Measurements from ENCODE around the gene ODF2L. TPM values are rescaled to one million over a fixed set of nuclear protein-coding genes. Genes with fewer than 3 reads are reported as not detected.

Gene ODF2L
- total and polyA plus RNA-seq, 2 experiments from 2014 or later, result 32.4 to 58.9 TPM

DNA sequence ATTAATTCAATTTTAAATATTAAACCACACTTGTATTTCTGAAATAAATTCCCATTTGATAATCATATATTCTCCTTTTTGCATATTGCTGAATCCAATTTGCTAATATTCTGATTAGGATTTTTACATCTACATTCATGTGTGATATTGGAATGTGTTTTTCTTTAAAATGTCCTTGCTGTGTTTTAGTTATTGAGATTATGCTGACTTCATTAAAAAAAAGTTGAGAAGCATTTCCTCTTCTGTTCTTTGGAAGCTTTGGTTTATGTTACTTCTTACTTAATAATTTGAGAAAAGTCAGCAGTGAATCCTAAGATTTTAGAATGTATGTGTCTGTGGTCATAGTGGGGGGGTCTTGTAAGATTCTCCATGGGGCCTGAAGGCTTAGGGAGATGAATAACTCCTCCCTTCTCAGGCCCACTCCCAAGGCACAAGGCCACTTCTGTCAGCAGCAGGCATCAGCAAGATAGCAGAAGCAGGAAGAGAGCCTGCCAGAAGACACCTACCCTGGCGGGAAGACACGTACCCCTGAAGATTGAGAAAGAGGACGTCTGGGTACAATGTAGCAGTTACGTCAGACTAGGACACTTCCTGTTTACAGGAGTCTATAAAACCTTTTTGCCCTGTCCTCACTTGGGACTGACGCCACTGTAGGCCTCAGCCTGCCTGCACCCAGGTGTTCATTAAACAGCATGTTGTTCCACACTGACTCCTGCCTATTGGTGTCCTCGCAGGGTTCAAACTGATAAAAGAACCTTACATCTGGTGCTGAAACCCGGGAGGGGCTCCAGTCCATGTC, 56.9 kb downstream of the ODF2L start:
- H4K20me1 ChIP-seq (ENCODE audit: insufficient read depth, poor library complexity, severe bottlenecking), result no peaks in the 10 kb centered on the region

DNA sequence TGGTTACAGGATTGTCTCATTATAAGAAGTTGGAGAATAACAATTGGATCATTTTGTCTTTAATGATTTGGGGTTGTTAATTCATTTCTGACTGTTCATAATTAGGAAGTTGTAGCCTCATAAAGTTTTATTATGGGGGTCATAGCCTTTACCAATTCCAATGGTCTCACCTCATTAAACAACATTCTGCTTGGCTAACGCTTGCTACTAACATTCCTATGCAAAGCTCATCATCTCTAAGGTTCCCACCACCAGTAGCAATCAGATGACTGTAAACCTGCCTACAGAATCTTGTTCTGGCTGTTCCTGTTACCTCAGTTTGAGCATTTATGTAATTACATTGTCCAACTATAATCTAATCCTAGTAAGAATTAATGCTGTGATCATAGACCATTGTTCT, 60.2 kb downstream of the ODF2L start:
- no peaks in the 10 kb centered on the region for H4K20me1 ChIP-seq (ENCODE audit: insufficient read depth, poor library complexity, severe bottlenecking)
- no peak overlapping the region for H3K4me2 ChIP-seq
- H2AFZ ChIP-seq, result no peak overlapping the region
- no peaks in the 10 kb centered on the region for H3K9me3 ChIP-seq (ENCODE audit: low read depth)
- no peaks in the 10 kb centered on the region for H3K79me2 ChIP-seq
- no peaks in the 10 kb centered on the region for H3K36me3 ChIP-seq (replicated peaks; ENCODE audit: insufficient read depth, low read depth)
- H3K4me1 ChIP-seq (ENCODE audit: insufficient read depth), result no peaks in the 10 kb centered on the region
- DNase-seq (ENCODE audit: low spot score), result no peak
- TF ChIP-seq, protein P1, sequence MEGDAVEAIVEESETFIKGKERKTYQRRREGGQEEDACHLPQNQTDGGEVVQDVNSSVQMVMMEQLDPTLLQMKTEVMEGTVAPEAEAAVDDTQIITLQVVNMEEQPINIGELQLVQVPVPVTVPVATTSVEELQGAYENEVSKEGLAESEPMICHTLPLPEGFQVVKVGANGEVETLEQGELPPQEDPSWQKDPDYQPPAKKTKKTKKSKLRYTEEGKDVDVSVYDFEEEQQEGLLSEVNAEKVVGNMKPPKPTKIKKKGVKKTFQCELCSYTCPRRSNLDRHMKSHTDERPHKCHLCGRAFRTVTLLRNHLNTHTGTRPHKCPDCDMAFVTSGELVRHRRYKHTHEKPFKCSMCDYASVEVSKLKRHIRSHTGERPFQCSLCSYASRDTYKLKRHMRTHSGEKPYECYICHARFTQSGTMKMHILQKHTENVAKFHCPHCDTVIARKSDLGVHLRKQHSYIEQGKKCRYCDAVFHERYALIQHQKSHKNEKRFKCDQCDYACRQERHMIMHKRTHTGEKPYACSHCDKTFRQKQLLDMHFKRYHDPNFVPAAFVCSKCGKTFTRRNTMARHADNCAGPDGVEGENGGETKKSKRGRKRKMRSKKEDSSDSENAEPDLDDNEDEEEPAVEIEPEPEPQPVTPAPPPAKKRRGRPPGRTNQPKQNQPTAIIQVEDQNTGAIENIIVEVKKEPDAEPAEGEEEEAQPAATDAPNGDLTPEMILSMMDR (IDR thresholded peaks at IDR 0.05; ENCODE audit: poor library complexity), result no peak
- no peak for TF ChIP-seq EZH2 (IDR thresholded peaks at IDR 0.05; ENCODE audit: borderline replicate concordance)
- no peak for TF ChIP-seq EZH2phosphoT487 (IDR thresholded peaks at IDR 0.05; ENCODE audit: low read depth, severe bottlenecking, unreplicated experiment)
- H3K9me2 ChIP-seq (replicated peaks; ENCODE audit: insufficient read depth), result no peaks in the 10 kb centered on the region
- H3K4me3 ChIP-seq, result no peak overlapping the region
- whole genome bisulfite sequencing (ENCODE audit: low lambda C conversion rate, missing lambda C conversion rate), result 65% methylated on average over 1 of the region's 1 CpG
- H3K27ac ChIP-seq, result no peak overlapping the region
- H3K27me3 ChIP-seq, result no peaks in the 10 kb centered on the region

More for the DNA sequence above, 56.9 kb downstream of the ODF2L start:
- no peak overlapping the region for H2AFZ ChIP-seq
- no peak overlapping the region for H3K4me2 ChIP-seq
- H3K9me2 ChIP-seq (replicated peaks; ENCODE audit: insufficient read depth), result no peaks in the 10 kb centered on the region
- TF ChIP-seq, protein P1 (IDR thresholded peaks at IDR 0.05; ENCODE audit: poor library complexity), result no peak
- TF ChIP-seq EZH2phosphoT487 (IDR thresholded peaks at IDR 0.05; ENCODE audit: low read depth, severe bottlenecking, unreplicated experiment) (no peak), EZH2 (IDR thresholded peaks at IDR 0.05; ENCODE audit: borderline replicate concordance) (no peak)
- no peaks in the 10 kb centered on the region for H3K27me3 ChIP-seq
- H3K27ac ChIP-seq, result no peak overlapping the region
- 80% methylated on average over 7 of the region's 7 CpGs for WGBS (ENCODE audit: low lambda C conversion rate, missing lambda C conversion rate)
- no peak for DNase-seq (ENCODE audit: low spot score)
- H3K4me1 ChIP-seq (ENCODE audit: insufficient read depth), result no peaks in the 10 kb centered on the region
- H3K4me3 ChIP-seq, result no peak overlapping the region
- no peaks in the 10 kb centered on the region for H3K79me2 ChIP-seq
- no peaks in the 10 kb centered on the region for H3K36me3 ChIP-seq (replicated peaks; ENCODE audit: insufficient read depth, low read depth)
- H3K9me3 ChIP-seq (ENCODE audit: low read depth), result no peaks in the 10 kb centered on the region

DNA sequence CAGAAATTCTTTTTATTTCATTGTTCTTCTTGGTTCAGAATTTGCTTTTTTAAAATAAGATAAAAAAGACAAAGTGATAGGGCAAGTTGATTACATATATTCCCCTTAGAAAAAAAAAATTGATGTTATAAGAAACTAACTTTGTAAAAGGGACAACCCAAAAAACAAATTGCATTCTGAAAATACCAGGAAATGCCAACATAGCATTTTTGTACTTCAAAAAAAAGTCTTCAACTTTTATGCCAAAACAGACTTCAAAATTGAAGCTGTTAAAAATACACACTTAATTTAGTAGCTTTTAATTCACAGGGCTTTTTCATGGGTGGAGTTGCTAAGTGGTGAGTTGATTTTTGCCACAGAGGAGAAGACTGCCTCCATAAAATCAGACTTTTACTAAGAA, 70.9 kb downstream of the ODF2L start:
- Histone ChIP-seq H3K9me3 (ENCODE audit: low read depth) (no peaks in the 10 kb centered on the region), H4K20me1 (ENCODE audit: insufficient read depth, poor library complexity, severe bottlenecking) (no peaks in the 10 kb centered on the region), H3K4me2 (no peak overlapping the region), H2AFZ (no peak overlapping the region), H3K4me3 (no peak overlapping the region), H3K27me3 (no peaks in the 10 kb centered on the region), H3K4me1 (ENCODE audit: insufficient read depth) (no peaks in the 10 kb centered on the region), H3K9me2 (replicated peaks; ENCODE audit: insufficient read depth) (no peaks in the 10 kb centered on the region), H3K36me3 (replicated peaks; ENCODE audit: insufficient read depth, low read depth) (no peaks in the 10 kb centered on the region), H3K27ac (no peak overlapping the region), H3K79me2 (no peaks in the 10 kb centered on the region)
- no peak for DNase-seq (ENCODE audit: low spot score)
- TF ChIP-seq, protein P1 (IDR thresholded peaks at IDR 0.05; ENCODE audit: poor library complexity), result no peak
- TF ChIP-seq EZH2 (IDR thresholded peaks at IDR 0.05; ENCODE audit: borderline replicate concordance), result no peak
- TF ChIP-seq EZH2phosphoT487 (IDR thresholded peaks at IDR 0.05; ENCODE audit: low read depth, severe bottlenecking, unreplicated experiment), result no peak
